HepG2 (cell line): ENCODE data around the gene HTRA2. TPM values are rescaled to one million over a fixed set of nuclear protein-coding genes. Genes with fewer than 3 reads are reported as not detected.
A peak's percentile ranks its signal among the peaks of the same experiment; 100 is the strongest.

Experiments used
- AKAP8 ChIP-seq: sonication (generic); formaldehyde crosslinking; IDR thresholded peaks from 2 replicates; pipeline ENCODE4 v1.5.1; 2020; ENCODE audit warnings: mild to moderate bottlenecking, missing genetic modification reagents
- FOXP1 ChIP-seq, 2 experiments: fragments of 450-650 bp in 1 of 2; IDR thresholded peaks; 2 replicates each; pipeline ENCODE4 v1.6.1; 2017 to 2018; ENCODE audit warnings: antibody characterized with exemption in 1 of 2
- KDM5A ChIP-seq: fragments of 200-600 bp; sonication (generic); IDR thresholded peaks from 2 replicates; pipeline ENCODE4 v1.7.0; 2018; ENCODE audit warnings: antibody characterized with exemption, mild to moderate bottlenecking, low read length, borderline replicate concordance
- KLF12 ChIP-seq: sonication (generic); formaldehyde crosslinking; IDR thresholded peaks from 2 replicates; pipeline ENCODE4 v1.4.0; 2020; ENCODE audit warnings: missing genetic modification reagents, borderline replicate concordance
- MIXL1 ChIP-seq: IDR thresholded peaks from 2 replicates; pipeline ENCODE4 v1.6.1; 2016
- MXI1 ChIP-seq: IDR thresholded peaks from 3 replicates; pipeline ENCODE4 v1.6.1; 2012; ENCODE audit warnings: low read depth, low read length, inconsistent platforms, borderline replicate concordance
- MYNN ChIP-seq: sonication (generic); formaldehyde crosslinking; IDR thresholded peaks from 2 replicates; pipeline ENCODE4 v1.4.0; 2020; ENCODE audit warnings: mild to moderate bottlenecking, low read depth, missing genetic modification reagents
- RCOR2 ChIP-seq: IDR thresholded peaks from 2 replicates; pipeline ENCODE4 v1.6.1; 2016; ENCODE audit warnings: missing biosample characterization, missing genetic modification reagents
- RFXAP ChIP-seq: sonication (generic); formaldehyde crosslinking; IDR thresholded peaks from 2 replicates; pipeline ENCODE4 v1.4.0; 2020; ENCODE audit warnings: missing genetic modification reagents, borderline replicate concordance
- RNF2 ChIP-seq: fragments of 450-650 bp; conservative IDR thresholded peaks from 2 replicates; pipeline ENCODE4 v1.6.1; 2016; ENCODE audit warnings: low read depth
- SNAPC2 ChIP-seq: sonication (generic); formaldehyde crosslinking; IDR thresholded peaks from 2 replicates; pipeline ENCODE4 v1.8.1; 2022; ENCODE audit warnings: mild to moderate bottlenecking, missing genetic modification reagents
- SOX6 ChIP-seq, 2 experiments: fragments of 450-650 bp in 1 of 2; sonication (generic) in 1 of 2; formaldehyde crosslinking in 1 of 2; IDR thresholded peaks; 2 replicates each; pipeline versions ENCODE4 v1.4.0 to v1.6.1; 2017 to 2020; ENCODE audit warnings: antibody characterized with exemption in 1 of 2, mild to moderate bottlenecking in 1 of 2, missing genetic modification reagents in 1 of 2
- SP1 ChIP-seq, 2 experiments: fragments of 450-650 bp in 1 of 2; sonication (generic) in 1 of 2; formaldehyde crosslinking in 1 of 2; IDR thresholded peaks; 2 replicates each; pipeline versions ENCODE4 v1.4.0 to v1.6.1; 2016 to 2020; ENCODE audit warnings: missing genetic modification reagents in 1 of 2
- ZFP37 ChIP-seq: sonication (generic); formaldehyde crosslinking; IDR thresholded peaks from 2 replicates; pipeline ENCODE4 v1.4.0; 2020; ENCODE audit warnings: missing genetic modification reagents, borderline replicate concordance
- ZKSCAN1 ChIP-seq: fragments of 150-350 bp; IDR thresholded peaks from 2 replicates; pipeline ENCODE4 v1.6.1; 2014; ENCODE audit warnings: low read length
- ZNF234 ChIP-seq: sonication (generic); formaldehyde crosslinking; conservative IDR thresholded peaks from 2 replicates; pipeline ENCODE4 v1.5.1; 2020; ENCODE audit warnings: mild to moderate bottlenecking, missing genetic modification reagents
- ZNF441 ChIP-seq: sonication (generic); formaldehyde crosslinking; IDR thresholded peaks from 2 replicates; pipeline ENCODE4 v1.7.0; 2021; ENCODE audit warnings: missing genetic modification reagents, borderline replicate concordance
- ZNF460 ChIP-seq: sonication (generic); formaldehyde crosslinking; IDR thresholded peaks from 2 replicates; pipeline ENCODE4 v1.5.1; 2020; ENCODE audit warnings: missing genetic modification reagents, mild to moderate bottlenecking, borderline replicate concordance
- ZNF747 ChIP-seq: sonication (generic); formaldehyde crosslinking; IDR thresholded peaks from 2 replicates; pipeline ENCODE4 v1.8.1; 2023; ENCODE audit warnings: missing genetic modification reagents, mild to moderate bottlenecking, borderline replicate concordance
- ZSCAN21 ChIP-seq: sonication (generic); formaldehyde crosslinking; IDR thresholded peaks from 2 replicates; pipeline ENCODE4 v1.8.0; 2022; ENCODE audit warnings: mild to moderate bottlenecking, missing genetic modification reagents, moderate library complexity, borderline replicate concordance
- polyA plus RNA-seq, 8 experiments: library from polyadenylated mRNA; depleted of rRNA in 3 of 8; stranded (reverse) in 7 of 8; unstranded in 1 of 8; fragments of >200 nt; fragmentation: Illumina TruSeq in 4 of 8; extraction: Trizol in 4 of 8; gene quantifications; 2 replicates each; pipeline versions ENCODE4 v1.2.1 to v1.2.3, GENCODE V29; 2011 to 2016; ENCODE audit warnings: low read depth in 4 of 8, missing spikeins in 1 of 8, mixed read lengths in 1 of 8; ENCODE audit not compliant: insufficient read depth in 1 of 8
- total RNA-seq, 5 experiments: library from RNA; depleted of rRNA; stranded (reverse); fragments of >200 nt; fragmentation: Illumina TruSeq; extraction: Trizol; gene quantifications; 2 replicates each; pipeline ENCODE4 v1.2.3, GENCODE V29; 2016; ENCODE audit warnings: low read depth in 1 of 5
- TF ChIP-seq, protein P1 (sequence below): IDR thresholded peaks from 2 replicates; pipeline ENCODE4 v1.6.1; 2018; ENCODE audit warnings: missing genetic modification reagents, mild to moderate bottlenecking, missing compliant biosample characterization
- TF ChIP-seq, protein P2 (sequence below): sonication (generic); formaldehyde crosslinking; IDR thresholded peaks from 2 replicates; pipeline ENCODE4 v1.5.0; 2020; ENCODE audit warnings: missing genetic modification reagents
- TF ChIP-seq, protein P3 (sequence below): IDR thresholded peaks from 2 replicates; pipeline ENCODE4 v1.6.1; 2016; ENCODE audit warnings: missing compliant biosample characterization, missing genetic modification reagents, borderline replicate concordance
- TF ChIP-seq, protein P4 (sequence below): IDR thresholded peaks from 2 replicates; pipeline ENCODE4 v1.6.1; 2016; ENCODE audit warnings: low read depth, borderline replicate concordance

HTRA2 gene
- total and polyA plus RNA-seq, 2 of the 13 experiments (the other 11 are each of a cell fraction or from before 2014, with no cell fraction given), result 47.7 to 50.3 TPM

DNA sequence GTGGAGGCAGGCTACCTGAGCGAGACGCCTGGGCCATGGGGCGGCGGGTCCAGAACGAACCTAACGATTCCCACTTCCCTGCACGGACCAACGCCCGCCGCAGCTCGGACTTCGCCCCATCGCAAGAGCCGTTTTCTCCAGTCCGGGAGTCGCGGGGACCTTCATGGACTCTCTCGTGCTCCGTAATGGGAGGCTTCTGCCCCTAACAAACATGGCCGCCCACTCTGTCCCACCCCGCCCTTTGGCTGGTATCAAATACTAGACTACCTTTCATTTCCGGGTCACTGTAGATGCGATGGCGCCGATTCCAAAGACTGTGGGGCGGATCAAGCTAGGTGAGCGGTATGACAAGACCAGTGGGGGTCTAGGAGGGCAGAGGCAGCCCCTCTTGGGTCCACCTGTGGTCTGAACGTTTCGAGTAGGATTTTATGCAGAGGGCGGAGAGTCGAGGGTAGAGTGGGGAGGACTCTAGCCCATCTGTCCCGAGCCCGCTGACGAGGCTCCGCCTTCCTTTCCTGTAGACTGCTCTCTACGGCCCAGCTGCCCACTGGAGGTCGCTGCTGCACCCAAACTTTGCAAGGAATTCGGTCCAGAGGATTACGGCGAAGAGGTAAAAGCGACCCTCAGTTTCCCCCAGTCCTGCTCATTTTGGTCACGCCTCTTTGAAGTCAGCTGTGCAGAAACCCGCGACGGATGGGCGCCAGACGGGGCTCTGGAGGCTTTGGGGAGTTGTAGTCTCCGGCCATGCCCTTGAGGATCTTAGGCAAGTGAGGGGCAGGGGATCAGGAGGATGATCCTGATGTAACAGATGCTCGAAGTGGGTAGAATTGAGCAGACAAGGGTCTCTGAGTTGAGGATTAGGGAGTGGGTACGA lies 46.7 kb upstream of the HTRA2 start, which contains the start of the genes CCDC142 and TTC31 (continued):
- peak; percentile 96 for TF ChIP-seq KLF12 (CRISPR knock-in tag)
- TF ChIP-seq FOXP1 (IDR thresholded peaks at IDR 0.05), result no peak
- TF ChIP-seq FOXP1 (CRISPR knock-in tag; IDR thresholded peaks at IDR 0.05), result 0 out of 2 replicates have a peak, but pooled peaks have one; percentile 4
- TF ChIP-seq, protein P1, sequence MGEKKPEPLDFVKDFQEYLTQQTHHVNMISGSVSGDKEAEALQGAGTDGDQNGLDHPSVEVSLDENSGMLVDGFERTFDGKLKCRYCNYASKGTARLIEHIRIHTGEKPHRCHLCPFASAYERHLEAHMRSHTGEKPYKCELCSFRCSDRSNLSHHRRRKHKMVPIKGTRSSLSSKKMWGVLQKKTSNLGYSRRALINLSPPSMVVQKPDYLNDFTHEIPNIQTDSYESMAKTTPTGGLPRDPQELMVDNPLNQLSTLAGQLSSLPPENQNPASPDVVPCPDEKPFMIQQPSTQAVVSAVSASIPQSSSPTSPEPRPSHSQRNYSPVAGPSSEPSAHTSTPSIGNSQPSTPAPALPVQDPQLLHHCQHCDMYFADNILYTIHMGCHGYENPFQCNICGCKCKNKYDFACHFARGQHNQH (CRISPR knock-in tag), result peak; percentile 90
- TF ChIP-seq SNAPC2 (CRISPR knock-in tag), result peak; percentile 86; the same call in 1 of the 2 replicates
- no peak; the same call in 1 of the 2 replicates for TF ChIP-seq ZNF747 (CRISPR knock-in tag)
- TF ChIP-seq ZKSCAN1, result peak; percentile 19; the same call in 1 of the 2 replicates
- peak; percentile 48; the same call in 1 of the 2 replicates for TF ChIP-seq AKAP8 (CRISPR knock-in tag)
- TF ChIP-seq RNF2, result no peak
- TF ChIP-seq, protein P2, sequence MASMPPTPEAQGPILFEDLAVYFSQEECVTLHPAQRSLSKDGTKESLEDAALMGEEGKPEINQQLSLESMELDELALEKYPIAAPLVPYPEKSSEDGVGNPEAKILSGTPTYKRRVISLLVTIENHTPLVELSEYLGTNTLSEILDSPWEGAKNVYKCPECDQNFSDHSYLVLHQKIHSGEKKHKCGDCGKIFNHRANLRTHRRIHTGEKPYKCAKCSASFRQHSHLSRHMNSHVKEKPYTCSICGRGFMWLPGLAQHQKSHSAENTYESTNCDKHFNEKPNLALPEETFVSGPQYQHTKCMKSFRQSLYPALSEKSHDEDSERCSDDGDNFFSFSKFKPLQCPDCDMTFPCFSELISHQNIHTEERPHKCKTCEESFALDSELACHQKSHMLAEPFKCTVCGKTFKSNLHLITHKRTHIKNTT (CRISPR knock-in tag), result no peak
- TF ChIP-seq, protein P3, sequence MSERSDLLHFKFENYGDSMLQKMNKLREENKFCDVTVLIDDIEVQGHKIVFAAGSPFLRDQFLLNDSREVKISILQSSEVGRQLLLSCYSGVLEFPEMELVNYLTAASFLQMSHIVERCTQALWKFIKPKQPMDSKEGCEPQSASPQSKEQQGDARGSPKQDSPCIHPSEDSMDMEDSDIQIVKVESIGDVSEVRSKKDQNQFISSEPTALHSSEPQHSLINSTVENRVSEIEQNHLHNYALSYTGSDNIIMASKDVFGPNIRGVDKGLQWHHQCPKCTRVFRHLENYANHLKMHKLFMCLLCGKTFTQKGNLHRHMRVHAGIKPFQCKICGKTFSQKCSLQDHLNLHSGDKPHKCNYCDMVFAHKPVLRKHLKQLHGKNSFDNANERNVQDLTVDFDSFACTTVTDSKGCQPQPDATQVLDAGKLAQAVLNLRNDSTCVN (CRISPR knock-in tag), result no peak; the same call in 1 of the 2 replicates
- no peak for TF ChIP-seq SP1 (IDR thresholded peaks at IDR 0.05)
- TF ChIP-seq SP1 (CRISPR knock-in tag; IDR thresholded peaks at IDR 0.05), result peak; percentile 54
- TF ChIP-seq SOX6 (IDR thresholded peaks at IDR 0.05), result no peak
- peak; percentile 77 for TF ChIP-seq SOX6 (CRISPR knock-in tag; IDR thresholded peaks at IDR 0.05)
- TF ChIP-seq ZSCAN21, result peak; percentile 21; the same call in 1 of the 2 replicates
- peak; percentile 16; the same call in 1 of the 2 replicates for TF ChIP-seq RCOR2 (CRISPR knock-in tag)
- peak; percentile 31 for TF ChIP-seq ZNF441 (CRISPR knock-in tag)
- no peak; the same call in 1 of the 2 replicates for TF ChIP-seq ZFP37 (CRISPR knock-in tag)
- TF ChIP-seq, protein P4, sequence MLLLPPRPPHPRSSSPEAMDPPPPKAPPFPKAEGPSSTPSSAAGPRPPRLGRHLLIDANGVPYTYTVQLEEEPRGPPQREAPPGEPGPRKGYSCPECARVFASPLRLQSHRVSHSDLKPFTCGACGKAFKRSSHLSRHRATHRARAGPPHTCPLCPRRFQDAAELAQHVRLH (CRISPR knock-in tag), result peak; percentile 59; the same call in 1 of the 2 replicates
- peak; percentile 99 for TF ChIP-seq KDM5A
- peak; percentile 58; the same call in 1 of the 2 replicates for TF ChIP-seq ZNF460 (CRISPR knock-in tag)
- peak; percentile 77; the same call in 1 of the 2 replicates for TF ChIP-seq RFXAP (CRISPR knock-in tag)
- TF ChIP-seq MXI1, result peak; percentile 81; the same call in 2 of the 3 replicates
- no peak for TF ChIP-seq ZNF234 (CRISPR knock-in tag)
- TF ChIP-seq MIXL1, result peak; percentile 76; the same call in 1 of the 2 replicates
- TF ChIP-seq MYNN (CRISPR knock-in tag), result no peak
